EH (cell line): ENCODE measurements around the gene GNG5.
"Not testable (repeated sequence)": the region's sequence is repeated elsewhere in the genome, so short reads cannot be mapped to it uniquely, and the experiment has no call there.

Source experiments
- DNase-seq: peaks from one replicate; pipeline ENCODE4 v3.0.0-alpha.2; 2015; ENCODE audit warnings: low read depth

GNG5 gene

GRCh38 chr1:84506002-84506728, at the start of gene GNG5, which contains the start of gene SPATA1:
Gene GNG5 (minus strand): TSS chr1:84506581. CDS start chr1:84506091, 490 bp downstream.
Gene SPATA1 (plus strand): TSS chr1:84506386. CDS start chr1:84516360, 9,974 bp downstream.
- peak; percentile 97 for DNase-seq

DNA sequence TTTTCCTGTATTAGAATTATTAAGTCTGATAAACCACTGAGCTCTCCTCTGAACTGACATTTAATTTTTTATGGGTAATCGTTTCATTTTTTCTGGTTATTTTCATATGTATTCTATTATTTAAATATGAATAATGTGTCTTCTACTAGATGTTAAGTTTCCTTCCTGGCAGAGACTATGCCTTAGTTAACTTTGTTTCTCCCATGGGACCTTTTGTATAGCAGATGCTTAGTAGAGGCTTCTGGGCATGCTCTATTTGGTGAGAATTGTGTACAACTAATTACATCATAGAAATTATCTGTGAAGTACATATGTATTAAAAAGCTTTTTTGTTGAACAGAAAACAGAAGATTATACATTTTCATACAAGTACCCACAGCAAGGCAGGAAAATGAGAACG, 44.4 kb upstream of the GNG5 start:
- no peak for DNase-seq

GRCh38 chr1:84541679-84542078, 35.3 kb upstream of the GNG5 start:
- DNase-seq = no peak

DNA sequence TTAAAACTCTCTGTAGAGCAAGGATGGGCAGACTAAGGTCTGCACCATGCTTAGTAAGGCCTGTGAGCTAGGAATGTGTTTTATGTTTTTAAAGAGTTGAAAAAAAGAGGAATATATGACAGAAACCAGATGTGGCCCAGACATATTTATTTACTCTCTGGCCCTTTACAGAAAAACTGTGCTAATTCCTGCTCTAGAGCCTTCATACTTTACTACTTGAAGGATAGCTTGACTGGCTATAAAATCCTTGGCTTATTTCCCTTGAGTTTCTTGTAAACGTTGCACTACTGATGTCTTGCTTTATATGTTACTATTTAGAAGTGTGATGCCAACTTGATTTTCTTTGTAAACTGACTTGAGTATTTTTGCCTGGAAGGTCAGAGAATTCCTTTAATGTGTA, 34.4 kb upstream of the GNG5 start:
- DNase-seq = peak; percentile 61

GRCh38 chr1:84539972-84540371, 33.6 kb upstream of the GNG5 start:
- peak; percentile 35 for DNase-seq

DNA sequence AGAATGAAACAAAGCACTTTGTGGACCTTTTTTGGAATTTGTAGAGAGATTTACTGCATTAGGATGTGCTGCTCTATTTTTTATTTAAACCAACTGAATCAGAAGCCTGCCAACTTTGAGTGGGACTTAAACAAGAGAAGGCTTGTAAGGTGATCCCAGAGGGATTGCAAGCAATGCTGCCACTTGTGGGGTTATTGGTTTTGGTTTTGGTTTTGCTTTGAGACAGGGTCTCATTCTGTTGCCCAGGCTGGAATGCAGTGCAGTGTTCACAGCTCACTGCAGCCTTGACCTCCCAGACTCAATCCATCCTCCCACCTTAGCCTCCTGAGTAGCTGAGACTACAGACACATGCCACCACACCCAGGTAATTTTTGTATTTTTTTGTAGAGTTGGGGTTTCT, 32.2 kb upstream of the GNG5 start:
- DNase-seq = no peak

GRCh38 chr1:84525779-84526178, 19.4 kb upstream of the GNG5 start:
- no peak for DNase-seq

DNA sequence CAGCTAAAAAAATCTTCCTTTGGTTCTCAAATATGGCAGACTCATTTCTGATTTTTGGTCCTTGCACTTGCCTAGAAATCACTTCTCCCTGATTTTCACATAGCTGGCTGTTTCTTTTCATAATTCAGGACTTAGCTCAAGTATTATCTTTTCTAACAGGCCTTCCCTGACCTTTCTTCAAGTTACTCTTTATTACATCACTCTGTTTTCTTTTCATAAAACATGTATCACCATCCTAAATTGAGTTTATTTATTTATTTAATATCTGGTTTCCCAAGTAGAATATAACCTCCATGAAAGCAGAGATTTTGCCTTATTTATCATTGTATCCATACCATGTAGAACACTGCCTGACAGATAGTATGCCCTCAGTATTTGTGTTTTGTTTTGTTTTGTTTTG, 18.2 kb upstream of the GNG5 start:
- no peak for DNase-seq

- DNase-seq = peak; percentile 20
These were observed 4.3 kb upstream of the GNG5 start for GRCh38 chr1:84510668-84511067.

DNA sequence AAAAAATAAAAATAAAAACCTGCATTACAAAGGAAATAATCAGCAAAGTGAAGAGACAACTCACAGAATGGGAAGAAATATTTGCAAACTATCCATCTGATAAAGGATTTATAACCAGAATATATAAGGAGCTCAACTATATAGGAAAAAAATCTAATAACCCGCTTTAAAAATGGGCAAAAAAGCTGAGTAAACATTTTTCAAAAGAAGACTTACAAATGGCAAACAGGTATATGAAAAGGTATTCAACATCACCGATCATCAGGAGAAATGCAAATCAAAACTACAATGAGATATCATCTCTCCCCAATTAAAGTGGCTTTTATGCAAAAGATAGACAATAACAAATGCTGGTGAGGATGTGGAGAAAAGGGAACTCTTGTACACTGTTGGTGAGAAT, 3.8 kb upstream of the GNG5 start:
- no peak for DNase-seq

DNA sequence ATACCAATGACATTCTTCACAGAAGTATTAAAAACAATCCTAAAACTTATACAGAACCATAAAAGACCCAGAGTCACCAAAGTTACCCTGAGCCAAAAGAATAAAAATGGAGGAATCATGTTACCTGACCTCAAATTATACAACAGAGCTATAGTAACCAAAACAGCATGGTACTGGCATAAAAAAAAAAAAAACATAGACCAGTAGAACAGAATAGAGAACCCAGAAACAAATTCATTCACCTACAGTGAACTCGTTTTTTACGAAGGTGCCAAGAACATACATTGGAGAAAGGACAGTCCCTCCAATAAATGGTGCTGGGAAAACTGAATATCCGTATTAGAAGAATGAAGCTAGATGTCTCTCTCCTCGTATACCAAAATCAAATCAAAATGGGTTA, 2.6 kb upstream of the GNG5 start:
- DNase-seq = no peak

DNA sequence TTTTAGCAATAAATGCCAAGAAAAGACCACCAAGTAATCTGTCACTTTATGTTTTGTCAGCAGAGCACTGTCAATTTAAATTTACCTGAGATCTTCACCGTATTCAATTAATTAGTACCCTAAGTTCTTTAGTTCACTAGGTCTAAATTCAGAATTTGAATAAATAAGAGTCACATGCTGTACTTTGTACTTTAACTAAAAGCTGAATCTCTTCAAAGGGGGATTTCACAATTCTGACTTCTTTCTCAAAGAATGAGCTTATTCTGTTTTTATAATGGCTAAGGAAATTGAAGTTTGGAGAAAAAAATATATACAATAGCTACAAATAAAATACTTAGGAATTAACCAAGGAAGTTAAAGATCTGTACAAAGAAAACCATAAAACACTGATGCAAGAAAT, 2.1 kb upstream of the GNG5 start:
- no peak for DNase-seq

GRCh38 chr1:84507887-84508286, 1.5 kb upstream of the GNG5 start:
- DNase-seq = not testable (repeated sequence)

GRCh38 chr1:84506729-84507453, 510 bp upstream of the GNG5 start:
- DNase-seq = no peak

- peak; percentile 73 for DNase-seq
These were observed 834 bp downstream of the GNG5 start for GRCh38 chr1:84505493-84506001.

- DNase-seq = peak; percentile 69
These were observed 1.5 kb downstream of the GNG5 start for GRCh38 chr1:84504580-84505492.

GRCh38 chr1:84502927-84503326, 3.5 kb downstream of the GNG5 start:
- DNase-seq = no peak

DNA sequence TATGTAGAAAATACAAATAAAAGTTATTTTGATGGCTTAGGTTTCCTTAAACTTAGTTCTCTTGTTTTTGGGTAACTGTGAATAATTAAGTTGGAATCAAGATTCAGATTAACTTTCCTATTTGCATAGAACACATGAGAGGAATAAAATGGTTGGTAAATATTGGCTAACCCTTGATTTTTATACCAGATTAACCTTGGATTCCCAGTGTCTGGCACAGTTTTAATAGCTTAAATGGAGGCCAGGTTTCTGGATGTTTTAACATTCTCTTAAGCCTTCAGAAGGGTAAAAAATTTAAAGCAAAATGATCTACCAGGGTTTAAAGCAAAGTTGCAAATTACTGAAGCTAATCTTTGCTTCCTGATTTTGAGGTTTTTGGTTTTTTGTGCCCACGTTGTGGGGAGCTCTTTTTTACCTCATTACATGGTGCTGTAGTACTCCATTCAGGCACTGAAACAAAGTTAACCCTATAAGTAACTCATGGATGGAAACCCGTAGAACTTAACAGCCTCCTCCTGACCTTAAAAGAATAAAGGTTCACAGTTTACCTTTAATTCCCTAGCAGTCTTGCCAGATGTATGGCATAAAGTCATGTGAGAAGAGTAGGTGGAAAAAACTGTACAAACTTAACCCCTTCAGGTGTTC, 8.6 kb downstream of the GNG5 start:
- DNase-seq = no peak

GRCh38 chr1:84496498-84496897, 9.9 kb downstream of the GNG5 start:
- DNase-seq = no peak

DNA sequence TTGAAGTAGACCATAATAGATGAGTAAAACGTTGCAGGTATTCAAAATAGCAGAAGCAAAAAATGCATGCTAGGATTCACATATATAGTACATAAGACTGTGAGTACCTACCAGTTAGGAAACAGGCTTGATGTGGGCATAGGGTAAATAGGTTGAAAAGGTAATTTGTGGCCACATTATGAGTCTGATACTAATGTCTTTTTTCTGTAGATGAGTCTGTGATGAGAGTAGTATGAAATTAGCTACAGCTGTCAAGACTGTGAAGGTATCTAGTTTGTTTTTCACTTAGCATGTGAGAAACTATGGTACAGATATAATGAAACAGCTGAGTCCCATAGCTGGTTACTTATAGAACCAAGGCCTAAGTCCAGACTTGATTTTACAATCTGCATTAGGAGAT, 12.6 kb downstream of the GNG5 start:
- DNase-seq = no peak

- DNase-seq = no peak
These were observed 13.7 kb downstream of the GNG5 start for GRCh38 chr1:84492726-84493125.

GRCh38 chr1:84489766-84490165, 16.6 kb downstream of the GNG5 start:
- no peak for DNase-seq
